GM18526 (cell line): ENCODE results near the gene BCAN.

Experiments used
- POLR2A ChIP-seq: IDR thresholded peaks from 3 replicates; pipeline ENCODE4 v1.6.1; 2011; ENCODE audit not compliant: insufficient read length; ENCODE audit errors: extremely low read depth

Gene BCAN

GRCh38 chr1:156662800-156663055, 20.8 kb downstream of the BCAN start:
- no peak for TF ChIP-seq POLR2A

DNA sequence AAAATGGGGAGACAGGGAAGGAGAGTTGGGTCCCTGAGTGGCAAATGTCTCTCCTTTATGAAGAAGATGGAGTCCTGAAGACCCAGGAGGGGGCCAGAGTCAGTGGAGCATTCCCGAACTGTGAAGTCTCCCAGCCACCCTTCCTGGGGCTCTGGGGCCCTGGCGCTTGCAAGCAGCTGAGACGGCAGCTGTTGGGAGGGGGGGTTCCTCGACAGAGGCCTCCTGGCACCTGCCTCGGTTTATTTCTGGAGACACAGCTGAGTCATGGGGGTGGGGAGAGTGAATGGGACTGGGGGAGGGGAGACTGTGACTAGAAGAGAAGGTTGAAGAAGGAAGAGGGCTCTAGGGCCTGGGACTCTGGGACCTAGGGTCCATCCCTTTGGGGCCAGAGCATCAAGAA, 21.3 kb downstream of the BCAN start:
- no peak for TF ChIP-seq POLR2A

- TF ChIP-seq POLR2A: no peak
These were observed 22.3 kb downstream of the BCAN start for GRCh38 chr1:156664046-156664766.

DNA sequence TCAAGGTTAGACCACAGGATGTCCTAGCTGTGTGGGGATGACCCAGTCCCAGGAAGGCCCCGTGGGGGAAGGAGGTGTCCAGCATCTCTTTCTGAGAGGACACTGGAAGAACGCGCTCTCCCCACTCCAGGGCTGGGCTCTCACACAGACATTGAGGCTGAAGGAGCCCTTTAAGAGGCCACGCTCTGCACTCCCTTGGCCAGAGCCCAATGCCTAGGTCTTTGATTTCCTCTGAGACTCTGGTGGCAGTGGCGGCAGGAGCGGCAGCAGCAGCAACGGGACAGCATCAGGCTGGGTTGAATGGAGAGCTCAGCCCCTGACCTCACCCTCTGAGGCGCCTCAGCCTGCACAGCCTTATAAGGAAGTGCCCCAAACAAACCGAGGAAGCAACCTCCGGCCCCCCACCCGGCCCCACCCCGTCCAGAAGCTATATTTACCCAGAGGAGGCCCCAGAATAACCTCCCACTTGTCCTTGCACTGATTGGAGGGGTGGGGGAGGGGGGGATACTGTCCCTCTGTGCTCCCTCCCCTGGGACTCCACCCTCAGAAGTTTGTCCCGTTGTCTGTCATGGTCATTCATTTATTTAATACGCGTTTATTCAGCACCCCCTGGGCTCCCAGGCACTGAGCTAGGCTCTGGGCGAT, 23.0 kb downstream of the BCAN start:
- peak; percentile 29 for TF ChIP-seq POLR2A

- no peak for TF ChIP-seq POLR2A
These were observed 23.6 kb downstream of the BCAN start for GRCh38 chr1:156665539-156665938.

DNA sequence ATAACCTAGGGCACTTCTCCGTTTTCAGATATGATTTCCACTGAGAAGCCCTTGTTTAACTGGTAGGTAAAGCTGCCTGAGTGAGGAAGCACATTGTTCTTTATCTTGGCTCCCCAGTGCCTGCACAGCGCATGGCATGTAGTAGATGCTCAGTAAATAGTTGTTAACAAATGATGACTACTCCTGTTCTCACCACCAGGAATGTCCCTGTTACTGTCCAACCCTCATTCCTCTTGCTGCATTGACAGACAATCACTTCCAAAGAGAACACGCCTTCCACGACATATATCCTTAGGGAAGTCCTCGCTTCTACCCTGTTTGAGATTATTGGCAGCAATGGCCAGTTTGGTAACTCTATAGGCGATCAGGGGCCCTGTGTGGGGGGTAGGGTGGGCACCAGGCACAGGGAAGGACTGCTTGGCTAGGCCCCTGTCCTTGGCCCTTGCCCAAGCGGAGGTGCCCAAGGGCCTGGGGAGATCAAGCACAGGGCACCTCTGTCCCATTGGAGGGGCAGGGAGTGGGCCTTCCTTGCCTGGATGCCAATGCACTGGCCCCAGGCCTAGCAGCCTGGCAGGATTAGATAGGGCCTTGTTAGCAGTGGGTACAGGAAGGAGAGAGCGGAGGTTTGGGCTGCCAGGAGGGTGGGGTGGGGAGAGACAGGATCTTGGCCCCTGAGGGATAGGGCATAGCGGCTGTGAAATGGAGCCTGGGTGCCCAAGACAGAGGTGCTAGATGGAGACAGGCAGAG, 25.1 kb downstream of the BCAN start:
- TF ChIP-seq POLR2A: no peak

DNA sequence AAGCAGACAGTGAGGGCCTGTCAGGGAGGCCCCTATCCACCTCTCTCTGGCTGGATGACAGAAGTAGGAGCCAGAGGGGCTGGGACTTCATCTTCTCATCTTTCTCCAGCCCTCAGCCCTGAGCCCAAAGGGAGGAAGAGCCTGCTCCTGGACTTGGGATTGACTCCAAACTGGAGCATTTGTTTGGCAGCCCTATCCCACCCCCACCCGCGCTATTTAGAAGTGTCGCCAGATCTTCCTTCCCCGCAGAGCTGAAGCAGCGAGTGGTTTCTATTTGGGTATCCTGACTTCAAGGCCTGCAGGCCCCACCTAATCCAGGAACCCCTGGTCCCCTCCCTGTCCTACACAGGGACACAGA, 25.7 kb downstream of the BCAN start:
- TF ChIP-seq POLR2A: no peak

DNA sequence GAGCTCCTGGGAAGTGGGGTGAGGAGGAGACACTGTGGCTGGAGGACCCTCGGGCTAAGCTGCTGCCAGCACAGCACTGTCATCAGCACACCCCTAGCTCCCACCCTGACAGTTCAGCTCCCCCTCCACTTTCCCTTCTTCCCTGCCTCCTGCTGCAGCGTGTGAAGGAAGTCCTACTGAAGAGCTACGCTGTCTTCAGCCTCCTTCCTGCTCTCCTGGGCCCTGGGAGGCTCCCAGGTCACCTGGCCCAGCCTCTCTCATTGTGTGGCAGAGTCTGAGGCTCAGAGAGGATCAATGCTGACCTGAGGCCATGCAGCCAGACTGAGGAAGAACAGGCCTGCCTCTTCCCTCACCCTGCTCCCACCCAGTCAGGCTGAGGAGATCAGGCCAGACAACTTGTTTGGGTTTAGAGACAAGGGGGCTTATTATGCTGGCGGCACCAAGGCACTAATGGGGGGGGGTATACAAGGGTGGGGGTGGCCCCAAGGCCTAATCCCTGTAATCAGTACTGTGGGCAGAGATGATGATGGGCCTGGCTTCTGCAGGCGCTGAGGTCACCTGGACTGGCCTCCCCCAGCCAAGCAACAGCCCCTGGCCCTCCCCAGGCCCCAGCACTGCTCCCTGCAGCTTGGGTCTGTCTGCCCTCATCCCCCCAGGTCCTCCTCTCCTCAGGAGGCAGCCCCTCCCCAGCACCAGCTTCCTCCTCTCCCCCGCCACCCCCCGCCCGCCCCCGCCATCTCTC, 26.2 kb downstream of the BCAN start:
- no peak for TF ChIP-seq POLR2A

- no peak for TF ChIP-seq POLR2A
These were observed 27.1 kb downstream of the BCAN start for GRCh38 chr1:156668801-156669637.

GRCh38 chr1:156669794-156670193, 27.9 kb downstream of the BCAN start:
- TF ChIP-seq POLR2A: no peak

- TF ChIP-seq POLR2A: no peak
These were observed 28.4 kb downstream of the BCAN start for GRCh38 chr1:156670359-156670758.

DNA sequence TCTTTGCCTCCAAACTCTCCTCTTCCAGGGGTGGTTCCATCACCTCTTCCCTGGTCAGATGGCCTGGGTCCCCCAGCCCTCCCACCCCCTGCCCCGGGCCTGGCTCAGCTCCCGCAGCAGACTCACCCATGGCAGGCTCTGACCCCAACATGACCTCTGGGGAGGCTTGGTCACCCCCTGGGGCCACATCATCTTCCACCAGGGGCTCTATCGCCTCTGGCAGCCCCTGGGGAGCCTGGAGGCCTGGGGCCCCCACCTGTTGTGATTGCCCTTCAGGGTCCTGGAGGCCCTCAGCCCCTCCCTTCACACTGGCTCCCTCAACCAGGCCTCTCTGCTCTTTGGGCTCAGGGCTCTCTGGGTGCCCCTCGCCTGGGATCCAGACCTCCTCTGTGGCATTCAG, 28.9 kb downstream of the BCAN start:
- no peak for TF ChIP-seq POLR2A

DNA sequence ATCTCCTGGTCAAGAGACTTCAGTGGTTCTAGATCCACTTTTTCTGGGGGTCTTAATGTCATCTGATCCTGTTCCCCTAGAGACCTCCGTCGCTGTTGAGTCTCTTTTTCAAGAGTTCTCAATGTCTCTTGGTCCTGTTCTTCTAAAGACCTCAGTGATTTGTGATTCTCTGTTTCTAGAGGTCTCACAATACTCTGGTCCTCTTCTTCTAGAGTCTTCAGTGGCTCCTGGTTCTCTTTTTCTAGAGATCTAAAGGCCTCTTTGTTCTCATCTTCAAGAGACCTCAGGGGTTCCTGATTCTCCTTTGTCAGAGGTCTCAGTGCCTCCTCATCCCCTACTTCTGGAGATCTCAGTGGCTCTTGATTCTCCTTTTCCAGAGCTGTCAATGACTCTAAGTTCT, 29.9 kb downstream of the BCAN start:
- TF ChIP-seq POLR2A: no peak

DNA sequence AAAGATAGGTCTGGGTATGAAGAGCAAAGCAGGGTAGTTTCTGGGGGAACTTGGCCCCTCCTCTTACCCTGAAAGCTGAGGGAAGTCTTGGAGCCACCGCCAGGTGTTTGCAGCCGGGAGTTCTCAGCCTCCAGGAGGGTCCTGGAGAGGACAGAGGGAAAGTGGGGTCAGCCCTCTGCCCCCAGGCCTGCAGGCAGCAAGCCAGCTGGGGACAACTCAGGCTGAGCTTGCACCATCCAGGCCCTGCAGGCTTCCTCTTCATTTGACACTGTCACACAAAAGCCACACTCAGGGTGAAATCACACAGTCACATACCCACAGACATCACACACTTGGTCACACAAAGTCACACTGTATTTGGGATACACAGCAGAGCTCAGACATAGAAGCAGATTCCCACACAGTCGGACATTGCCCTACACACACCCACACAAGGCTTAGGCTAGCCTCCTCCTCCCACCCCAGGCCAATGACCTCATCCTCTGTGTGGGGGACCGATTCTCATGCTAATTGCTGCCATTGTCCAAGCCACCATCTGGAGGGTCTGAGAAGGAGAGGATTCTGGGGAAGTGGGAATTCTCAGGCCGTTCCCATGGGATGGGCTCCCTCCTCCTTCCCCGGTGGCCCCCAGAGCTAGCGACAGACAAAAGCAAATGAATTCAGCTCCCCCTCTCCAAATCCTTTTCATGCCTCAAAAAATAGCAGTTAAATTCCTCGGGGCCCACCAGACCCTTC, 31.6 kb downstream of the BCAN start:
- no peak for TF ChIP-seq POLR2A
